Measurements from ENCODE around the gene RASSF3.

The RASSF3 gene

DNA sequence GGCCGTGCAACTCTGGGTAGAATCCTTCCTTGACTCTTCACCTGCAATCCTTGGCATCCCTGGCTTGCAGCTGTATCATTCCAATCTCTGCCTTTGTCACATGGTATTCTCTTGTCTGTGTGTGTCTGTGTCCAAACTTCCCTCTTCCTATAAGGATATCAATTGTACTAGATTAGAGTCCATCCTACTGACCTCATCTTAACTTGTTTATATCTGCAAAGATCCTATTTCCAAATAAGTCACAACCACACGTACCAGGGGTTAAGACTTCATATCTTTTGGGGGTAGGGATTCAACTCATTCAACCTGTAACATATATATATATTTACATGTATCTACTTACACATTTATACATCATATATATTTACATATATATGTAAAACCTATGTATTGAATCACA lies 29.6 kb upstream of the RASSF3 start:
- TF ChIP-seq, protein P1, sequence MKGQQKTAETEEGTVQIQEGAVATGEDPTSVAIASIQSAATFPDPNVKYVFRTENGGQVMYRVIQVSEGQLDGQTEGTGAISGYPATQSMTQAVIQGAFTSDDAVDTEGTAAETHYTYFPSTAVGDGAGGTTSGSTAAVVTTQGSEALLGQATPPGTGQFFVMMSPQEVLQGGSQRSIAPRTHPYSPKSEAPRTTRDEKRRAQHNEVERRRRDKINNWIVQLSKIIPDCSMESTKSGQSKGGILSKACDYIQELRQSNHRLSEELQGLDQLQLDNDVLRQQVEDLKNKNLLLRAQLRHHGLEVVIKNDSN (IDR thresholded peaks at IDR 0.05): no peak
- TF ChIP-seq ZBTB7A (IDR thresholded peaks at IDR 0.05; ENCODE audit: low read depth): no peak
- no peak for TF ChIP-seq TAF1 (IDR thresholded peaks at IDR 0.05; ENCODE audit: low read depth)
- TF ChIP-seq TCF12 (IDR thresholded peaks at IDR 0.05; ENCODE audit: low read depth): no peak
- TF ChIP-seq CREB1 (IDR thresholded peaks at IDR 0.05; ENCODE audit: low read depth): no peak
- TF ChIP-seq TEAD4 (IDR thresholded peaks at IDR 0.05): no peak
- TF ChIP-seq RAD21 (IDR thresholded peaks at IDR 0.05; ENCODE audit: low read depth): no peak
- TF ChIP-seq CEBPB (IDR thresholded peaks at IDR 0.05): no peak
- no peak for TF ChIP-seq FOXM1 (IDR thresholded peaks at IDR 0.05; ENCODE audit: borderline replicate concordance, low read depth)
- TF ChIP-seq, protein P2, sequence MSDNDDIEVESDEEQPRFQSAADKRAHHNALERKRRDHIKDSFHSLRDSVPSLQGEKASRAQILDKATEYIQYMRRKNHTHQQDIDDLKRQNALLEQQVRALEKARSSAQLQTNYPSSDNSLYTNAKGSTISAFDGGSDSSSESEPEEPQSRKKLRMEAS (IDR thresholded peaks at IDR 0.05): no peak
- TF ChIP-seq, protein P3, sequence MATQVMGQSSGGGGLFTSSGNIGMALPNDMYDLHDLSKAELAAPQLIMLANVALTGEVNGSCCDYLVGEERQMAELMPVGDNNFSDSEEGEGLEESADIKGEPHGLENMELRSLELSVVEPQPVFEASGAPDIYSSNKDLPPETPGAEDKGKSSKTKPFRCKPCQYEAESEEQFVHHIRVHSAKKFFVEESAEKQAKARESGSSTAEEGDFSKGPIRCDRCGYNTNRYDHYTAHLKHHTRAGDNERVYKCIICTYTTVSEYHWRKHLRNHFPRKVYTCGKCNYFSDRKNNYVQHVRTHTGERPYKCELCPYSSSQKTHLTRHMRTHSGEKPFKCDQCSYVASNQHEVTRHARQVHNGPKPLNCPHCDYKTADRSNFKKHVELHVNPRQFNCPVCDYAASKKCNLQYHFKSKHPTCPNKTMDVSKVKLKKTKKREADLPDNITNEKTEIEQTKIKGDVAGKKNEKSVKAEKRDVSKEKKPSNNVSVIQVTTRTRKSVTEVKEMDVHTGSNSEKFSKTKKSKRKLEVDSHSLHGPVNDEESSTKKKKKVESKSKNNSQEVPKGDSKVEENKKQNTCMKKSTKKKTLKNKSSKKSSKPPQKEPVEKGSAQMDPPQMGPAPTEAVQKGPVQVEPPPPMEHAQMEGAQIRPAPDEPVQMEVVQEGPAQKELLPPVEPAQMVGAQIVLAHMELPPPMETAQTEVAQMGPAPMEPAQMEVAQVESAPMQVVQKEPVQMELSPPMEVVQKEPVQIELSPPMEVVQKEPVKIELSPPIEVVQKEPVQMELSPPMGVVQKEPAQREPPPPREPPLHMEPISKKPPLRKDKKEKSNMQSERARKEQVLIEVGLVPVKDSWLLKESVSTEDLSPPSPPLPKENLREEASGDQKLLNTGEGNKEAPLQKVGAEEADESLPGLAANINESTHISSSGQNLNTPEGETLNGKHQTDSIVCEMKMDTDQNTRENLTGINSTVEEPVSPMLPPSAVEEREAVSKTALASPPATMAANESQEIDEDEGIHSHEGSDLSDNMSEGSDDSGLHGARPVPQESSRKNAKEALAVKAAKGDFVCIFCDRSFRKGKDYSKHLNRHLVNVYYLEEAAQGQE (IDR thresholded peaks at IDR 0.05; ENCODE audit: low read depth): no peak
- TF ChIP-seq NFIC (IDR thresholded peaks at IDR 0.05): no peak
- no peak for TF ChIP-seq YY1 (IDR thresholded peaks at IDR 0.05; ENCODE audit: low read depth)
- no peak for TF ChIP-seq EP300 (IDR thresholded peaks at IDR 0.05; ENCODE audit: borderline replicate concordance)
- no peak for TF ChIP-seq EGR1 (IDR thresholded peaks at IDR 0.05)

DNA sequence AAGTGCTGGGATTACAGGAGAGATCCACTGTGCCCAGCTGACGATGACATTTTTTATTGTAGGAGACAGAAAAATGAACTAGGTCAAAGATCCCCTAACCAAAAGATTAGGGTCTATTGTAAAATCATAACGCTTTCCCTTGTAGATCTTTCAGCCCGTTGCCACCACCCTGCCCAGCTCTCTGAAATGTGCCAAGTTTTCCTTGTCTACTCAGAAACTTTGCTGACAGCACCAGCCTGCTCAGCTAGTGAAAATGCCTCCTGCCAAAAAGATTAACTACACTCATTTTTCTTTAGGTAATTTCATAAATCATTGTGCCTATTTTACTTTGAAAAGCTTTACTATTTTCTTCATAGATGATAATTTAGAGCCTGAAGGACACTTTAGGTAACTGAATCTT lies 28.2 kb upstream of the RASSF3 start:
- TF ChIP-seq EP300 (IDR thresholded peaks at IDR 0.05; ENCODE audit: borderline replicate concordance) (no peak), CREB1 (IDR thresholded peaks at IDR 0.05; ENCODE audit: low read depth) (no peak), FOXM1 (IDR thresholded peaks at IDR 0.05; ENCODE audit: borderline replicate concordance, low read depth) (no peak), YY1 (IDR thresholded peaks at IDR 0.05; ENCODE audit: low read depth) (no peak), NFIC (IDR thresholded peaks at IDR 0.05) (no peak), ZBTB7A (IDR thresholded peaks at IDR 0.05; ENCODE audit: low read depth) (no peak), CEBPB (IDR thresholded peaks at IDR 0.05) (no peak), TAF1 (IDR thresholded peaks at IDR 0.05; ENCODE audit: low read depth) (no peak), EGR1 (IDR thresholded peaks at IDR 0.05) (no peak), RAD21 (IDR thresholded peaks at IDR 0.05; ENCODE audit: low read depth) (no peak)
- TF ChIP-seq, protein P1 (IDR thresholded peaks at IDR 0.05): no peak
- TF ChIP-seq, protein P2 (IDR thresholded peaks at IDR 0.05): no peak
- TF ChIP-seq, protein P3 (IDR thresholded peaks at IDR 0.05; ENCODE audit: low read depth): no peak

DNA sequence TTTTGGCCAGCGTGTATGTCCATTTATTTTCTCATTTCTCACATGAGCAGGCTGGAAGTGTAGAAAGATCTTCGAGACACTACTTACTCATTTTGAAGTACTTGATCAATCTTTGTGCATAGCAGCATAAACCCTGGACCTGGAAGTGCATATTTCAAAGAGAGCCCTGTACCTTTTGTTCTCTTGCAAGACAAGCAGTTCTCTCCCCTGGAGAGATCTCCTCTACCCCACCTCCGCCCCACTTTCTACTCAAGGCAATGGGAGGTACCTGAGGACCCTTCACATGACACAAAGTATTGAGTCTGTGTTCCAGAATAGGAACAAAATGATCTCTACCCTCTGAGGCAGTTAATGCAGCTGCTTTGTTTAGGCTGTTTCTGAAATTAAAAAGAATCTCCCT lies 27.4 kb upstream of the RASSF3 start:
- no peak for TF ChIP-seq FOXM1 (IDR thresholded peaks at IDR 0.05; ENCODE audit: borderline replicate concordance, low read depth)
- no peak for TF ChIP-seq EGR1 (IDR thresholded peaks at IDR 0.05)
- TF ChIP-seq ZBTB7A (IDR thresholded peaks at IDR 0.05; ENCODE audit: low read depth): no peak
- TF ChIP-seq NFIC (IDR thresholded peaks at IDR 0.05): no peak
- TF ChIP-seq, protein P3 (IDR thresholded peaks at IDR 0.05; ENCODE audit: low read depth): no peak
- no peak for TF ChIP-seq YY1 (IDR thresholded peaks at IDR 0.05; ENCODE audit: low read depth)
- TF ChIP-seq TEAD4 (IDR thresholded peaks at IDR 0.05): no peak
- no peak for TF ChIP-seq TCF12 (IDR thresholded peaks at IDR 0.05; ENCODE audit: low read depth)
- TF ChIP-seq, protein P2 (IDR thresholded peaks at IDR 0.05): no peak
- TF ChIP-seq, protein P1 (IDR thresholded peaks at IDR 0.05): no peak
- TF ChIP-seq EP300 (IDR thresholded peaks at IDR 0.05; ENCODE audit: borderline replicate concordance): no peak
- TF ChIP-seq CEBPB (IDR thresholded peaks at IDR 0.05): no peak
- TF ChIP-seq RAD21 (IDR thresholded peaks at IDR 0.05; ENCODE audit: low read depth): no peak
- no peak for TF ChIP-seq TAF1 (IDR thresholded peaks at IDR 0.05; ENCODE audit: low read depth)
- no peak for TF ChIP-seq CREB1 (IDR thresholded peaks at IDR 0.05; ENCODE audit: low read depth)

Data from Ishikawa (cell line).